Dendritic cell treated with granulocyte-macrophage colony-stimulating factor and Interleukin-4, amounts not matched to agents 40 ng/mL and 50 ng/mL, for 4 days (primary cell): Measurements from ENCODE around the gene GDPD2.
"Not testable (repeated sequence)": the region's sequence is repeated elsewhere in the genome, so short reads cannot be mapped to it uniquely, and the experiment has no call there.

Source experiments
- H3K27ac Mint-ChIP-seq: one replicate; pipeline ENCODE4 v1.8.0; 2022; ENCODE audit warnings: mild to moderate bottlenecking, mixed read lengths
- H3K27me3 Mint-ChIP-seq: one replicate; pipeline ENCODE4 v1.8.0; 2022; ENCODE audit warnings: mild to moderate bottlenecking, mixed read lengths
- H3K36me3 Mint-ChIP-seq: one replicate; pipeline ENCODE4 v1.8.0; 2022; ENCODE audit warnings: low read depth, mixed read lengths
- H3K4me1 Mint-ChIP-seq: one replicate; pipeline ENCODE4 v1.8.0; 2022; ENCODE audit warnings: low read depth, mixed read lengths
- H3K4me3 Mint-ChIP-seq: one replicate; pipeline ENCODE4 v1.8.0; 2022; ENCODE audit warnings: mild to moderate bottlenecking, moderate library complexity, mixed read lengths
- H3K9me3 Mint-ChIP-seq: one replicate; pipeline ENCODE4 v1.8.0; 2022; ENCODE audit warnings: mixed read lengths
- intact Hi-C: fragments of 100-400 bp; cut with micrococcal nuclease; formaldehyde crosslinking; loops from one replicate; pipeline ENCODE4 v1.15.0; 2022

The GDPD2 gene, protein sequence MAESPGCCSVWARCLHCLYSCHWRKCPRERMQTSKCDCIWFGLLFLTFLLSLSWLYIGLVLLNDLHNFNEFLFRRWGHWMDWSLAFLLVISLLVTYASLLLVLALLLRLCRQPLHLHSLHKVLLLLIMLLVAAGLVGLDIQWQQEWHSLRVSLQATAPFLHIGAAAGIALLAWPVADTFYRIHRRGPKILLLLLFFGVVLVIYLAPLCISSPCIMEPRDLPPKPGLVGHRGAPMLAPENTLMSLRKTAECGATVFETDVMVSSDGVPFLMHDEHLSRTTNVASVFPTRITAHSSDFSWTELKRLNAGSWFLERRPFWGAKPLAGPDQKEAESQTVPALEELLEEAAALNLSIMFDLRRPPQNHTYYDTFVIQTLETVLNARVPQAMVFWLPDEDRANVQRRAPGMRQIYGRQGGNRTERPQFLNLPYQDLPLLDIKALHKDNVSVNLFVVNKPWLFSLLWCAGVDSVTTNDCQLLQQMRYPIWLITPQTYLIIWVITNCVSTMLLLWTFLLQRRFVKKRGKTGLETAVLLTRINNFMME

DNA sequence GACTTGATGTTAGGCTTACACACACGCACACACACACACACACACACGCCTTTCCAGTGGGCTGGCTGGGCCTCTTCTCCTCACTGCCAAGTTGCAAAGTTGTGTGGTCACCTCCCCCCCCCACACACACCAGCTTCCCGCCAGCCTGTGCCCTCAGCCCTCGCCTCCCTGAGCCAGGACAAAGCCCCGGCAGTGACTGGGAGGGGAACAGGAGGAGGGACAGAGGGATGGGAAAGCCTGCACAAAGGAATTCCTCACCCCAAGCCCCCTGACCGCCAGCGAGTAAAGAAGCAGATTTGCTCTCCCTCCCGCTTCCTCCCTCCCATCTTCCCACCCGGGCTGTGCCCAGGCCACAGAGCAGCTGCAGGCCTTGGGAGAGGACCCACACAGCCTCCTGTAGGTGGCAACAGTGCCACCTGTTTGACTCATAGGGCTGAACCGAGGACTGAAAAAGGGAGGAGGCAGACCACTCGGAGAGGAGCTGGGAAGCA is at the start of gene GDPD2:
TSS of gene GDPD2 (plus strand) at position 464 of the 491 bp plus-strand sequence. CDS start 1,671 bp downstream, outside the sequence.
- Mint-ChIP-seq H3K36me3 (peaks cover 4% of the 10 kb centered on the region), H3K9me3 (no peaks in the 10 kb centered on the region), H3K27ac (no peak within 1 kb of the TSS), H3K27me3 (peaks cover 13% of the 10 kb centered on the region), H3K4me1 (no peaks in the 10 kb centered on the region), H3K4me3 (no peak within 1 kb of the TSS)
- intact Hi-C loops = no loop called here

DNA sequence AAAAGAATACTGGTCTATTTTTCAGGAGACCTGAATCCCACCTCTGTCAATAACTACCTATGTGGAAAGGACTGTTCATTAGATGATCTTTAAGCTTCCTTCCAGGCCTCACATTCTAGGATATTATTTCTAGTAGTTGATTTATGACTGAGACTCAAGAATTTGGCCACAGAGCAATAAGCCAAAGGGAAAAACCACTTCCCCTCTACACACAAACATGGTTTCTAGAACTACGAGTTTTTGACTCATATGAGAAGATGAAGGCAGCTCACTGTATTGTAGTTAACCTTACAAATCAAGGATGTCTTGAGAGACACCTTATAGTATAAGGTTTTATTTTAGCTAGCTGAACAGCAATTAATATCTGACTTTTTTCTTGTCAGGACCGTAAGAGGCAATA is 36.9 kb upstream of the GDPD2 start:
- Mint-ChIP-seq H3K36me3 (no peaks in the 10 kb centered on the region), H3K4me1 (no peaks in the 10 kb centered on the region), H3K27me3 (no peaks in the 10 kb centered on the region), H3K9me3 (no peaks in the 10 kb centered on the region), H3K4me3 (no peak overlapping the region), H3K27ac (no peak overlapping the region)
- intact Hi-C loops = no loop called here

DNA sequence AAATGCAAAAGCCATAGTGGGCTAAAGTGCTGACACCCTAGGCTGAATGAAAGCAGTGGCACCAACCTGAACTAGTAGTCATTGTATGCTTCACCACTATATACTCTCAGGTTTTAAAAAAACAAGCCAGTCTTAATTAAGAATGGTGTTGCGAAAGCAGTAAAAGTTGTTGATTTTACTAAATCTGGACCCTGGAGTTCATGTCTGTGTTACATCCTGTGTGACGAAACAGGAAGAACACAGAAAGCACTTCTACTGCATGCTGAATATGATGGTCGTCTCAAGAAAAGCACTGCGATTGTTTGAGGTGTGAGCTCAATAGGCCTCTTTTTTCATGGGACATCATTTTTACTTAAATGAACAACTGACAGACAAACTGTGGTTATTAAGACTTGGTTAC is 24.2 kb upstream of the GDPD2 start:
- Mint-ChIP-seq H3K9me3 (no peaks in the 10 kb centered on the region), H3K27ac (no peak overlapping the region), H3K36me3 (no peaks in the 10 kb centered on the region), H3K4me3 (no peak overlapping the region), H3K27me3 (no peaks in the 10 kb centered on the region), H3K4me1 (no peaks in the 10 kb centered on the region)
- intact Hi-C loops = no loop called here

DNA sequence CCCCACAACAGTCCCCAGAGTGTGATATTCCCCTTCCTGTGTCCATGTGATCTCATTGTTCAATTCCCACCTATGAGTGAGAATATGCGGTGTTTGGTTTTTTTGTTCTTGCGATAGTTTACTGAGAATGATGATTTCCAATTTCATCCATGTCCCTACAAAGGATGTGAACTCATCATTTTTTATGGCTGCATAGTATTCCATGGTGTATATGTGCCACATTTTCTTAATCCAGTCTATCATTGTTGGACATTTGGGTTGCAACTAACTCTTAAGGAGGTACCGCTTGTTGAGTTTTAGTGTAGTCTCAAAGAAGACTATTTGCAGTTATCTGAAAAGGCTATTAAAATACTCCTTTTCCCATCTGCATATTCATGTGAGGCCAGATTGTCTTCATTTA is 22.9 kb upstream of the GDPD2 start:
- H3K36me3 Mint-ChIP-seq, H3K27me3 Mint-ChIP-seq, intact Hi-C loops, H3K4me1 Mint-ChIP-seq, H3K9me3 Mint-ChIP-seq, H3K4me3 Mint-ChIP-seq, H3K27ac Mint-ChIP-seq: not testable (repeated sequence)

DNA sequence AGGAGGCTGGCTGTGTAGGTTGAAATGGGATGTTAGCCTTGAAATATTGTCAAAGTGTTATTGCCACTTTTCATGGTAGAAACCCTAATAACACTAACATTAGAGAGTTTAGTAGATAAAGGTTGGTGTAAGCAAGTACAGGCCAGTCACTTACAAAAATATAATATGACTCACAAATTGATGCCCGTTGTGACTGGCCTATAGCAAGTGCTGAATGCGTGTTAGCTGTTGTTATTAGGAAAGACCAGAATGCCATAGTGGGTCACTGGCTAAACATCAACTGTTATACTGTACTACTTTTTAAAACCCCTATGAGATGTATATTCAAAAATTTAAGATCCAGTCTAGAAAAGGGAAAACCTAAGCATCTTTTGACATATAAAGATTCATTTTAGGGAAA is 20.4 kb upstream of the GDPD2 start:
- H3K9me3 Mint-ChIP-seq = no peaks in the 10 kb centered on the region
- H3K27me3 Mint-ChIP-seq = no peaks in the 10 kb centered on the region
- H3K4me1 Mint-ChIP-seq = no peaks in the 10 kb centered on the region
- intact Hi-C loops = no loop called here
- H3K4me3 Mint-ChIP-seq = no peak overlapping the region
- H3K27ac Mint-ChIP-seq = no peak overlapping the region
- H3K36me3 Mint-ChIP-seq = no peaks in the 10 kb centered on the region

DNA sequence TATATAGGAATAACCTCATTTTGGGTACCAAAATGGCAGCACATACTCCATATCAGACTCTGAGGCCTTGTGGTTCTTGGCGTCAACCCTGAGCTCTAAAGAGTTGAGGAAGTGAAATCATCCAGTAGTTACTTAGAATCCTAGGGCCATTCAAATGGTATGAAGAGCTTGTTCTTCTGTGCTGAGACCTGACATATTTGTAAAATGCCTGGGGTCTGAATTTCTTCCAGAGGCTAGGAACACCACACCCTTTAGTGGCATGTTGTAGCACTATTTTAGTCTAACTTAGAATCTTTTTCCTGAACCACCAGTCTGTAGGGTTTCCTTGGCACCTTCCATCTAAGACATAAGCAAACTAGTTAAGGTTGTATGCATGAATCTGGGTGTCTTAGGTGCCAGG is 18.1 kb upstream of the GDPD2 start:
- Mint-ChIP-seq H3K27me3 (no peaks in the 10 kb centered on the region), H3K4me1 (no peaks in the 10 kb centered on the region), H3K36me3 (no peaks in the 10 kb centered on the region), H3K27ac (no peak overlapping the region), H3K4me3 (no peak overlapping the region), H3K9me3 (no peaks in the 10 kb centered on the region)
- intact Hi-C loops = no loop called here

DNA sequence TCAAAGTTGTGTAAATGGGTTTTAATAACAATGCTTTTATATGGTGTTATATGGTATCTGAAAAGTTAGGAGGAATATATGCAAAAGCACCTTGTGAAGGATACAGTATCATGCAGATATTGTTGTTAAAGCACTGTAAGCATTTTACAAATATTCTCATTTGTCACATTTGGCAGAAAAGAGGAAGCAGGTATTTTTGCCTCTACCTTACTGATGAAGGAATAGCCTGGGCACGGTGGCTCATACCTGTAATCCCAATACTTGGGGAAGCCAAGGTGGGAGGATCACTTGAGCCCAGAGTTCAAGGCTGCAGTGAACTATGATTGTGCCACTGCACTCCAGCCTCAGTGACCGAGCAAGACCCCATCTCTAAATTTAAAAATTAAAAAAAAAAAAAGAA is 12.2 kb upstream of the GDPD2 start:
- Mint-ChIP-seq H3K27me3 (no peaks in the 10 kb centered on the region), H3K27ac (no peak overlapping the region), H3K9me3 (no peaks in the 10 kb centered on the region), H3K4me1 (no peaks in the 10 kb centered on the region), H3K4me3 (no peak overlapping the region), H3K36me3 (no peaks in the 10 kb centered on the region)
- intact Hi-C loops = no loop called here

DNA sequence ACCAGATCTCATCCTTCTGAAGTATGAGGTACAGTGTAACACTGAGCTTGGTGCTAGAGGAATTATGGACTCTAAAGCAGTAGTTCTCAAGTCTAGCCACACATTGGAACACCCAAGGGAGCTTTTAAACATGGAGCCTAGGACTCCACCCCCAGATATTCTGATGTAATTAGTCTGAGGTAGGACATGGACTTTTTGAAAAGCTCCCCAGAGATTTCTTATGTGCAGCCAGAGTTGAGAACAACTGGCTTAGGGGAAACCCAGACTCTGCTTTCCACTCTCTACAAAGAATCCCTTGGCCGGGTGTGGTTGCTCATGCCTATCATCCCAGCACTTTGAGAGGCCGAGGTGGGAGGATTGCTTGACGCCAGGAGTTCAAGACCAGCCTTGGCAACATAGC is 11.6 kb upstream of the GDPD2 start:
- Mint-ChIP-seq H3K4me3 (no peak overlapping the region), H3K27me3 (no peaks in the 10 kb centered on the region), H3K9me3 (no peaks in the 10 kb centered on the region), H3K4me1 (no peaks in the 10 kb centered on the region), H3K27ac (no peak overlapping the region), H3K36me3 (no peaks in the 10 kb centered on the region)
- intact Hi-C loops = no loop called here

DNA sequence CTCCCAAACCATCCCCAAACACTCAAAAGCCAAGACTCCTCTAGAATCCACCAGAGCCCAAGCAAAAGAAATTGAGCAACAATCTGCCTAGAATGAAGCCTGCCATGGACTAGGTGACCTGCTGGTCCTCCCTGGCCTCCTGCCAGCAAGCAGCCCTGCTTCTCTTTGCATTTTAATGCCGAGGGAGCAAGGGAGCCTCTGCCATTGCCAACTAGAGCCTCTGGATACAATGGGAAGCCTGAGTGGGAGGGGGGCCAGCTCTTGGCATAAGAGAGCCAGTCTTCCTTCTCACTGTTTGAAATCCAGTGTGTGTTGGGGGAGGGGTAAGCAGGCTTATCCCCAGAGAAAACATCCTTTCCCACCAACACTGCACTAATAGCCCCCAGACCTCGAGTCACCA is 1.5 kb upstream of the GDPD2 start:
- intact Hi-C loops = no loop called here

DNA sequence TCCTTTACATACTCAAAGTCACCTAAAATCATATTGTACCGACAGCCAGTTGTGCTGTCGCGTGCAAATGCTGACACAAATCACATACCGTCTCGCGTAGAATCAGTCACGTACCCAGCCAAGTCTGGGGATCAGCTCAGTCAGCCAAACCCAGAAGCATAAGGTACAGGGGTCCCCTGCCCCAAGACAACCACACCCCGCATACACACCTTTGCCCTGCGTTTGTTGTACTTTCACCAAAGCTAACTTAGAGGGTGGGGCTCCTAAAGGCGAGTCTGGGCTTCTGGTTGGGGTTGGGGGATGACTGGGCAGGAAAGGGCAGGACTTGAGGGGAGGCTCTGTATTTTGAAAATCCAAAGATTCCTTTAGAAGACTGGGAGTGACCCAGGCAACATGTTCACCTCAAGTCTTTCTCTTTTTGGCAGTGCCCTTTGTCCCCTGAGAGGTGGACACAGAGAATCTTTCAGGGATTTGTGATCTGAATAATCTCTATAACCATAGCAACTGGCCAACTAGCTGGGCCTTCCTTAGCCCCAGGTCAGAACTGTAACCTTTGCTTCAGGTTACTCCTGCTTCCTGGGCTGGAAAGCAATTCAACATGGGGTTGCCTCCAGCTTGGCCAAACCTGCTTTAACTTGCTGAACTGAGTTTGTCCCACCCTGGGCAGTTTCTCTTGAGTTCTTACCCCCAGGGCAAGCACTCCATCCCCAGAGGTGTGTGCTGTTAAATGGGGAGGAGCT is 992 bp downstream of the GDPD2 start:
- H3K9me3 Mint-ChIP-seq = no peaks in the 10 kb centered on the region
- no peaks in the 10 kb centered on the region for H3K4me1 Mint-ChIP-seq
- peaks cover 13% of the 10 kb centered on the region for H3K27me3 Mint-ChIP-seq

More for the DNA sequence above, 1.5 kb upstream of the GDPD2 start:
- Mint-ChIP-seq H3K27me3 (peaks cover 13% of the 10 kb centered on the region), H3K9me3 (no peaks in the 10 kb centered on the region), H3K27ac (no peak overlapping the region), H3K36me3 (peaks cover 6% of the 10 kb centered on the region), H3K4me3 (no peak overlapping the region), H3K4me1 (no peaks in the 10 kb centered on the region)

DNA sequence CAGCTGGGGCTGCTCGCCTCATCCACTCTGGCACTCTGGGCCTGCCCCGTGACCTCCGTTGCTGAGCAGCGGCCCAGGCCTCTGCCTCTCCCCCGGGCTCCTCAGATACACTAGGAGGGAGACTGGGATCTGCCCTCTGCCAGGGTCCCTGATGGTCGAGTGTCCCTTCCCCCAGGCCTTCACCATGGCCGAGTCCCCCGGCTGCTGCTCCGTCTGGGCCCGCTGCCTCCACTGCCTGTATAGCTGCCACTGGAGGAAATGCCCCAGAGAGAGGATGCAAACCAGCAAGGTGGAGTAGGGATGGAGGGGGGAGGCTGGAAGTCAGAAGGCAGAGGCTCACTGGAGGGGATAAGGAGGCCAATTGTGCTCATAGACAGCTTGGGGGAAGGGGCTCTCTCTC is 1.7 kb downstream of the GDPD2 start:
- intact Hi-C loops = no loop called here
- H3K36me3 Mint-ChIP-seq = no peaks in the 10 kb centered on the region
- peaks cover 13% of the 10 kb centered on the region for H3K27me3 Mint-ChIP-seq
- no peak overlapping the region for H3K4me3 Mint-ChIP-seq
- H3K27ac Mint-ChIP-seq = no peak overlapping the region
- H3K9me3 Mint-ChIP-seq = no peaks in the 10 kb centered on the region
- H3K4me1 Mint-ChIP-seq = peaks cover under 1% of the 10 kb centered on the region

More for the DNA sequence above, 992 bp downstream of the GDPD2 start:
- intact Hi-C loops = no loop called here
- Mint-ChIP-seq H3K4me3 (no peak overlapping the region), H3K27ac (no peak overlapping the region), H3K36me3 (no peaks in the 10 kb centered on the region)

DNA sequence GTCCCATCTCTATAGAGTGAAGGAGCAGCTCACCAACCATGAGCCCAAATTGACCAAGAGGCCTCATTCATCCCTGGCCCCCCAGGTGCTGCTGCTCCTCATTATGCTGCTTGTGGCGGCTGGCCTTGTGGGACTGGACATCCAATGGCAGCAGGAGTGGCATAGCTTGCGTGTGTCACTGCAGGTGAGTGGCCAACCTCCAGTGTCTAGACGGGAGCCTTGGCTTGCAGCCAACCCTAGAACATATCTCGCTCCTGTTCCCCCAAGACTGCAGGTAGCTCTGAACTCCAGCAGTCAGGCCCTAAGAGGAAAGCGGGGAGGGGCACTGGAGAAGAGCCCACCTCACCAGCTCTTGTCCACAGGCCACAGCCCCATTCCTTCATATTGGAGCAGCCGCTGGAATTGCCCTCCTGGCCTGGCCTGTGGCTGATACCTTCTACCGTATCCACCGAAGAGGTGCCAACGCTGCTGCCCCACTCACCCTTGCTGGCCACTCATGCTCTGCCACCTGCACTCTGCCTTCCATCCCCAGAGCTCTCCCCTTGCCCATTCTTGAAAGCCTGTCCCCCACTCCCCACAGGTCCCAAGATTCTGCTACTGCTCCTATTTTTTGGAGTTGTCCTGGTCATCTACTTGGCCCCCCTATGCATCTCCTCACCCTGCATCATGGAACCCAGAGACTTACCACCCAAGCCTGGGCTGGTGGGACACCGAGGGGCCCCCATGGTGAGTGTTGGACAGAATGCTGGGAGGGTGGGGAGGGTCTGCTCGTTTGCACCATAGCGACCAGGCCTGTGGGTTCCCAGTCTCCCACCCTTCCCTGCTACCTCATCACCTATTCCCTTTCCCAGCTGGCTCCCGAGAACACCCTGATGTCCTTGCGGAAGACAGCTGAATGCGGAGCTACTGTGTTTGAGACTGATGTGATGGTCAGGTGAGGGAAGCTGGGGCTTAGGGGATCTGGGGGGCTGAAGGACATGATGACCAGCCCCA is 3.5 kb downstream of the GDPD2 start:
- H3K4me3 Mint-ChIP-seq = no peak overlapping the region
- H3K27me3 Mint-ChIP-seq = peaks cover 13% of the 10 kb centered on the region
- no peaks in the 10 kb centered on the region for H3K9me3 Mint-ChIP-seq
- intact Hi-C loops = no loop called here
- H3K4me1 Mint-ChIP-seq = peaks cover 7% of the 10 kb centered on the region
- no peak overlapping the region for H3K27ac Mint-ChIP-seq
- no peaks in the 10 kb centered on the region for H3K36me3 Mint-ChIP-seq

DNA sequence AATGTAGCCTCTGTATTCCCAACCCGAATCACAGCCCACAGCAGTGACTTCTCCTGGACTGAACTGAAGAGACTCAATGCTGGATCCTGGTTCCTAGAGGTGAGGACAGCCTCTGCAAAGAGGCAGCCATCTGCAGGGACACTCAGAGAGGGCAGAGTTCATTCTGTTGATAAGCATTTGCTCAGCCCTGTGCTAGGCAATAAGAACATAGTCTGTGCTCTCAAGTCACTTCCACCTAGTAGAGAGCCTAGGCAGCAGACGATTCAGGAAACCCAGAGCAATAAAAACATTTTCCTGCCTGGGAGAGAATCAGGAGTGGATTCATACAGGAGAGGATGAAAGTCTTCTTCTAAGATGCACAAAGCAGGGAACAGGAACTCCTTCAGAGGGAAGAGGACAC is 4.3 kb downstream of the GDPD2 start:
- Mint-ChIP-seq H3K9me3 (no peaks in the 10 kb centered on the region), H3K27ac (no peak overlapping the region), H3K4me1 (peaks cover 7% of the 10 kb centered on the region), H3K27me3 (peaks cover 13% of the 10 kb centered on the region), H3K4me3 (no peak overlapping the region), H3K36me3 (no peaks in the 10 kb centered on the region)
- intact Hi-C loops = no loop called here
